ENCODE data around the gene GJC1.

Gene GJC1

DNA sequence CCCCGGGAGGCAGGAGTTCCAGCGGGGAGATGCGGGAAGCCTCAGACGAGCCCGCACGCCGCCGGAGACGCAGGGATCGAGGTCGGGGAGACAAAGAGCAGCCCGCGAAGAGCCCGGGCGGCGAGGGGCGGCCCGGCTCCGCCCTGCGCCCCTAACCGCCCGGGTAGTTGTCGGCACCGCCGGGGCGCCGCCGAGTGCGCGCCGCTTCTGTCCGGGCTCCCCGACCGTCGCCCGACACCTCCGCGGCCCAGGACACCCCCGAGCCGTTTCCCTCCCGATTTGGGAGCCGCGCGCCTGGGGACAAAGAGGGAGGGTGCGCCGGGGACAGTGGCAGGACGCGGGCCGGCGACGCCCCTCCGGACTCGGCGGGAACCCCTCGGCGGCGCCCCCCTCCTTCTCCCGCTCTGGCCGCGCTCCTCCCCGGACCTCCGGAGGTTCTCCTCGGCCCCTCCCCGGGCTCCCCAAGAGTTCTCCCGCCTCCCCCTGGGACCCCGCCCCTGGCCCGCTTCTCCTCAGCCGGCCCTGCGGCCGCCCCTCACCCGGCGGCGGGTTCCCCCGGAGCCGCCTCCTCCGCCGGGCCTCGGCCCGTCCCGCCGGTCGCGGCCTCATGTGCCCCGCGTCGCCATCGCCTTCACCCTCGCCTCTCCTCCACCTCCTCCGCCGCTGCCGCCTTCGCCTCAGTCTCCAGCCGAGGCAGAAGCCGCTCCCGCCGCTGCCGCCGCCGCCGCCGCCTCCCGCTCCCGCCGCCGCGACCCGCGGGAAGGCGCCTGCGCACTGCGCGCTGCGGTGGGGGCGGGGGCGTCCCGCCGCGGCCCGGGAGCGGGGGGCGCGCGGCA is at the start of gene GJC1:
GJC1 (minus strand) TSS at position 765 of the 836 bp plus-strand sequence. CDS start 24,470 bp downstream, outside the sequence.
- DNase-seq (ENCODE audit: low read depth, low spot score) = peak; percentile 66

DNA sequence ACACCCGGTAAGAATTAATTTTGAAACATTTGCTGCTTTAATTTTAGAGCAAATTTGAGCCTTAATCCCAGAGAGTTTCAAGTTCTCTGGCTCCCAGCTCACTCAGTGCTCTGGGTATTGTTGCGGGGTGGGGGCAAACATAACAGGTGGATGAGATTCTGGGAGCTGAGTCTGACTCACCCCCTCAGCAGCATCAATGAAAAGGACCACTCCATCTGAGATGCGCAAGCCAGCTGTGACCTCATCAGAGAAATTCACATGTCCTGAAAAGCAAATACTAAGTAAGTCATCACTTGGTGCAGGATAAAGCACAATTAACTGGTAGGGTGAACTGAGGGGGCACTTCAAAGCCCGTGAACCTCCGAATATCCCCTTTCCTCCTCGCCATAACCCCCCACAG is 49.3 kb upstream of the GJC1 start:
- no peak for DNase-seq (ENCODE audit: low read depth, low spot score)

- DNase-seq (ENCODE audit: low read depth, low spot score) = no peak
Observed at GRCh38 chr17:44878627-44879221, 48.6 kb upstream of the GJC1 start.

GRCh38 chr17:44877121-44877520 is 47.0 kb upstream of the GJC1 start:
- no peak for DNase-seq (ENCODE audit: low read depth, low spot score)

DNA sequence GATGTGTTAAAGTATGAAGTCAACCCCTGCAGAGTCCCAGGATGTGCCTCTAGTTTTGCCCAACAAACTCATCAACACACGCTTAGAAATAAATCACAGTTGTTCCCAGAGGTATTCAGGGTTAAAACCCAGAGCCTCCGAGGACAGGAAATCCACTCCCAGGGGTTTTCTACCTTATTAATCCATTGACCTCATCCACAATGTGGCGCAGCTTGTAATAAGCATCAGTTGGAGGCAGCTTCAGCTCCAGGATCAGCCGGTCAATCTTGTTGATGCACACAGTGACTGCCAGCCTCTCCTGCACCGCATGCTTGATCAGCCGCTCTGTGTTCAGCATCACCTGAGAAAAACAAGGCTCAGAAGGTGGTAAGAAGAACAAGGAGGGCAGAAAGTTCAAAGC is 45.7 kb upstream of the GJC1 start:
- DNase-seq (ENCODE audit: low read depth, low spot score) = no peak

- DNase-seq (ENCODE audit: low read depth, low spot score) = no peak
Observed at GRCh38 chr17:44872131-44872768, 42.2 kb upstream of the GJC1 start.

GRCh38 chr17:44871556-44871955 is 41.5 kb upstream of the GJC1 start:
- DNase-seq (ENCODE audit: low read depth, low spot score) = no peak

GRCh38 chr17:44867841-44868240 is 37.8 kb upstream of the GJC1 start:
- DNase-seq (ENCODE audit: low read depth, low spot score) = no peak

DNA sequence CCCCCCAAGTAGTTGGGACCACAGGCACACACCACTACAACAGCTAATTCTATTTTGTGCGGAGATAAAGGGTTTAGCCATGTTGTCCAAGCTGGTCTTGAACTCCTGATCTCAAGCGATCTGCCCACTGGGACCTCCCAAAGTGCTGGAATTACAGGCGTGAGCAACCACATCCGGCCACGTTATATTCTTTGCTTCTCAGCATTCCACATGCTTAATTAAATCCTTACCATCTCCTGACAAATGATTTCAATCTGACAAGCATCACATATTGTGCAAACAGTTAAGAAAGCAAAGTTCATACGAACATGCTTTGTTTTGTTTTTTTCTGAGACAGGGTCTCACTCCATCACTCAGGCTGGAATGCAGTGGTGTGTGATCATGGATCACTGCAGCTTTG is 35.8 kb upstream of the GJC1 start:
- no peak for DNase-seq (ENCODE audit: low read depth, low spot score)

GRCh38 chr17:44865231-44865660 is 35.2 kb upstream of the GJC1 start:
- peak; percentile 76 for DNase-seq (ENCODE audit: low read depth, low spot score)

- no peak for DNase-seq (ENCODE audit: low read depth, low spot score)
Observed at GRCh38 chr17:44864831-44865230, 34.7 kb upstream of the GJC1 start.

- DNase-seq (ENCODE audit: low read depth, low spot score) = no peak
Observed at GRCh38 chr17:44863061-44863918, 33.2 kb upstream of the GJC1 start.

DNA sequence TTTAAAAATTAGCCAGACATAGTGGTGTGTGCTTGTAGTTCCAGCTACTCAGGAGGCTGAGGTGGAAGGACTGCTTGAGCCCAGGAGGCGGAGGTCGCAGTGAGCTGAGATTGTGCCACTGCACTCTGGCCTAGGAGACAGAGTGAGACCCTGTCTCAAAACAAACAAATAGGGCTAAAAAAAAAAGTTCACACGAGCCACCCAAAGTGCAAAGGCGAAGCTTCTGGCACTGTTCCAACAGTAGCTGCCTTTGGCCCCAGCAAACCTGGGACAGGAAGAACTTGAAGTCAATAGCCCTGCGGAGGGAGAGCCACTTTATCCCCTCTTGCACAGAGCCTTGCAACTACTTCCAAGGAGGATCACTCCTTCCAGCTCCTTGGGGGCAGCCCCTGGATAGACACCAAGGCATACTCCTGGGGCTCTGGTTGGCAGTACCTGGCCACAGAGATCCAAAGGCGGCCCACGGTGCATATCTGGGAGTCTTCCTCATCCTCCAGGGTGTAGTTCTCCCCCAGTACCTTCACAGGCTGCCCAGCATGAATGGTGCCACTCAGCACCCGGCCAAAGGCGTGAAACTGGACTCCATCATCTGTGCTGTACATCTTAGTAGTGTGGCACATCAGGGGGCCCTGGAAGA is 32.3 kb upstream of the GJC1 start:
- no peak for DNase-seq (ENCODE audit: low read depth, low spot score)

DNA sequence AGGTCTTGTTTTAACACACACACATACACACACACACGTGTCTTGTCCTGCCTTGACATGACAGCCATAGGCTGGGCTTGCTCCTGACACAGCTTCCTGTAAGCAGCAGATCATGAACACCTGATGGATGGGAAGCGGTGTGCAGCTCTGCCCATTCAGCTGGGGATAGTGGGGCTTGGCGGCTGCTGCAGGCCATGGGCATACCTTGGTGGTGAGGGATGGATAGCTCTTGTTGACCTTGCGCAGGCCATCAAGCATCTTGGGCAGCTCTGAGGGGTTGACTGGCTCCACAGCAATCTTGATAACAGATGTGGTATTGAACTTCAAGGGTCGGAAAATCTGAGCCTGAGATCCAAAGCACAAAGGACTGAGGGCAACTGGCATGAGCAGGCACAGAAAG is 29.6 kb upstream of the GJC1 start:
- no peak for DNase-seq (ENCODE audit: low read depth, low spot score)

DNA sequence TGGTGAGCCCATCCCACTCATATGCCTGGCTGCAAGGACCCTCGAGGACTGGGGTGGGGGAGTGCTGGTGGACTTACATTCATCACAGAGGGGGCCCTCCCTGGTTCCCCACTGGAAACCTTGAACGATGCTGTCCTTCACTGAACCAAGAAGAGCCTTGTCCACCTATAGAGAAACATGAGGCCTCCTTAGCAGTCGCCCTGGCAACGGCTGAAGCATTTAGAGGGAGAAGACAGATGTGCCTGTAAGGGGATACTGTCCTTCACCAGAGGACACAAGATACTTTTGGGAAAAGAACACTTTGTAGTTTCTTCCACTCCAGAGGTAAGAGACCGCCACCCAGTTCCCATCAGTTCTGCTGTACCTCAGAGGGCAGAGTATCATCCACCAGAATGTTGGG is 24.1 kb upstream of the GJC1 start:
- no peak for DNase-seq (ENCODE audit: low read depth, low spot score)

DNA sequence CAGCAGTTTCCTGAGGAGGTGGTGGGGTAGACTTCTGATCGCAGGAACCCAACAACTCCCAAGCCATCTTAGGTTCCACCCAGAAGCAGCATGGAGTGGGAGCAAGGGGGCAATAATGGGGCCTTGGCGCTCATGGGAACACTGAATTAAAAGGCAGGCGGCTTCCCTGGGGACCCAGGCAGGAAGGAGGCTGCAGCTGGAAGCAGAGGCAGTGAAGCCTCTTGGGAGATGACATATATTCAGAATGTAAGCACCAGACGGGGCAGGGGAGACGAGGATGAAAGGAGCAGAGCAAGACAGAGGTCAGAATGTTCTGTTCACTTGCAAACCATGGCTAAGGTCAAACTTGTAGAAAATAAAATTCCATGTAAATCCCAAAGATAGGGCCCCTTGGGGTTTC is 20.5 kb upstream of the GJC1 start:
- DNase-seq (ENCODE audit: low read depth, low spot score) = no peak

- no peak for DNase-seq (ENCODE audit: low read depth, low spot score)
Observed at GRCh38 chr17:44850025-44850424, 19.9 kb upstream of the GJC1 start.

GRCh38 chr17:44848961-44849489 is 18.9 kb upstream of the GJC1 start:
- no peak for DNase-seq (ENCODE audit: low read depth, low spot score)

GRCh38 chr17:44848257-44848795 is 18.2 kb upstream of the GJC1 start:
- DNase-seq (ENCODE audit: low read depth, low spot score) = no peak

DNA sequence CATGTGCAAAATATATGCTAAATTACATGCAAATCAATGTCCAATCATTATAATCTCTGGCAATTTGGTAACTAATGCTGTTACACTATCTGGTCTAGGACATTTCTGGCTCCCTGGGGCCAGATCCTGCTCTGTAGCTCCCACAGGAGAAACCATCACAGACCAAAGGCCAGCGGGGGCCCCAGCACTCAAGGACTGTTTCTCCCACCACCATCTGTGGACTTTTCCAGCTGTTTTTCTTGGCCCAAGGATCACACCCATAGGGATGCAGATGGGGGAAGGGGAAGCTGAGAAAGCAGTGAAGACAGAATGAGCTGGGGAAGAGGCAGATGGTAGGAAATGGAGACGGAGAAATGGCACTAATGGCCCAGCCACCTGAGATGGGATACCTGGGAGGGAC is 17.5 kb upstream of the GJC1 start, which contains the start of gene HIGD1B:
HIGD1B (plus strand) TSS at position 298 of the 400 bp plus-strand sequence. CDS start 270 bp downstream, outside the sequence.
- no peak for DNase-seq (ENCODE audit: low read depth, low spot score)

DNA sequence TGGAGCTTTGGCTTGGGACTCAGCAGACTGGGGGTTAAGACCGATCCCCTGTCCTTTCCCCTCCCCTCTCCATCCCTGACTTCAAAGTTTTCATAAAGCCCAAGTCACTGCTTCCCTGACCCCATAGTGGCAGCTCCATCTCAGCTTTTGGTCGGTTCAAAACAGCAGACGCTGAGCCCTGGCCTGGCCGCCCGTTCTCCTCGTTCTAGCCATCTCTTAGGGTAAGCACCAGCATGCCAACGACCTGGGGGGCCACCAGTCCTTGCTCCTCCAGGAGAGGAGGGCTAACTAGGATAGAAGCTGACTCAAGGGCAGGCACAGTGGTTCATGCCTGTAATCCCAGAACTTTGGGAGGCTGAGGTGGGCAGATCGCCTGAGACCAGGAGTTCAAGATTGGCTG is 16.1 kb upstream of the GJC1 start:
- DNase-seq (ENCODE audit: low read depth, low spot score) = no peak
